SJCRH30 (cell line): Measurements from ENCODE around the gene DMKN. TPM values are rescaled to one million over a fixed set of nuclear protein-coding genes. Genes with fewer than 3 reads are reported as not detected.

Experiments used
- DNase-seq, 2 experiments: peaks; one replicate each; pipeline ENCODE4 v3.0.0-alpha.2; 2015 to 2020
- H3K27ac ChIP-seq: fragments of 250-450 bp; sonication (Bioruptor Pico); 2 replicates; pipeline ENCODE4 v1.5.1; 2020; ENCODE audit warnings: mild to moderate bottlenecking, moderate library complexity
- H3K27me3 ChIP-seq: fragments of 250-450 bp; sonication (Bioruptor Pico); 2 replicates; pipeline ENCODE4 v1.5.1; 2020; ENCODE audit warnings: mild to moderate bottlenecking, moderate library complexity
- H3K36me3 ChIP-seq: fragments of 250-450 bp; sonication (Bioruptor Pico); 2 replicates; pipeline ENCODE4 v1.5.1; 2020; ENCODE audit warnings: mild to moderate bottlenecking, moderate library complexity
- H3K4me1 ChIP-seq: fragments of 250-450 bp; sonication (Bioruptor Pico); 2 replicates; pipeline ENCODE4 v1.5.1; 2020; ENCODE audit warnings: mild to moderate bottlenecking, moderate library complexity
- H3K4me3 ChIP-seq: fragments of 250-450 bp; sonication (Bioruptor Pico); 2 replicates; pipeline ENCODE4 v1.5.1; 2020; ENCODE audit warnings: mild to moderate bottlenecking, moderate library complexity
- H3K9me3 ChIP-seq: fragments of 250-450 bp; sonication (Bioruptor Pico); replicated peaks from 2 replicates; pipeline ENCODE4 v1.5.1; 2020; ENCODE audit warnings: mild to moderate bottlenecking, moderate library complexity
- total RNA-seq: library from RNA; depleted of rRNA; stranded (reverse); fragments of >200 nt; shearing (Covaris generic); gene quantifications from 2 replicates; pipeline ENCODE4 v1.2.3, GENCODE V29; 2014; rRNA removed

The DMKN gene, protein sequence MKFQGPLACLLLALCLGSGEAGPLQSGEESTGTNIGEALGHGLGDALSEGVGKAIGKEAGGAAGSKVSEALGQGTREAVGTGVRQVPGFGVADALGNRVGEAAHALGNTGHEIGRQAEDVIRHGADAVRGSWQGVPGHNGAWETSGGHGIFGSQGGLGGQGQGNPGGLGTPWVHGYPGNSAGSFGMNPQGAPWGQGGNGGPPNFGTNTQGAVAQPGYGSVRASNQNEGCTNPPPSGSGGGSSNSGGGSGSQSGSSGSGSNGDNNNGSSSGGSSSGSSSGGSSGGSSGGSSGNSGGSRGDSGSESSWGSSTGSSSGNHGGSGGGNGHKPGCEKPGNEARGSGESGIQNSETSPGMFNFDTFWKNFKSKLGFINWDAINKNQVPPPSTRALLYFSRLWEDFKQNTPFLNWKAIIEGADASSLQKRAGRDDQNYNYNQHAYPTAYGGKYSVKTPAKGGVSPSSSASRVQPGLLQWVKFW
- total RNA-seq, result not detected in 2 replicates

DNA sequence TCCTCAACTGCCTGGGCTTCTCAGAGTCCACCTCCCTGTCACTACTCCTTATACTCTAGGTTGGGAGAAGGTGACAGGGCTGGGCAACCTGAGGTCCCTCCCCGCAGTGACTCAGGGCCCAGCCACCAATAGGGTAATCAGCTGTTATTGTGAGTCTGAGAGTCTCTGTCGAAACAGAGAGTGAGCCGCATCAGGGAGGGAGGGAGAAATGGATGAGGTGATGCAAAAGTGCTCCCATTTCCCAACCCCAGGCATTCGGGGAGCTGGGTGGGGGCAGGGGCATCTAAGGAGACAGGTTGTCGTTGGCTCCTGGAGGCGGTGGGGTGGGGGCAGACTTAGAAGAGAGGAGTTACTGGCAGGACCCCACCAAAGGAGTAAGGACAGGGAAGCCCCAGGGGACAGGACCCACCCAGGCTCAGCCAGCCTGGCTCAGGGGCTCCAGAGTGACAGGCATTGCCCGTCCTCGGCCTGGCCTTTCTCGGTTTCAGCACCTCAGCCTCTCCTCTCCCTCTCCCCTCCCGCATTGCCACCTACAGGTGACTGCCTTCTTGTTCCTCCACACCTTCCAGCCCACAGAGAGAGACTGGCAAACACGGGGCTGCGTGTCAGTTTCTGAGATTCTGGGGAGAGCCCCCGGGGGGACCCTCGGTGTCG is at the start of gene DMKN:
Gene DMKN (minus strand): TSS at position 22 of the 654 bp plus-strand sequence. CDS start 174 bp downstream, outside the sequence.
- H3K27me3 ChIP-seq, result peaks cover 50% of the 10 kb centered on the region
- H3K4me1 ChIP-seq, result no peaks in the 10 kb centered on the region
- no peaks in the 10 kb centered on the region for H3K9me3 ChIP-seq
- H3K4me3 ChIP-seq, result no peak within 1 kb of the TSS
- no peak within 1 kb of the TSS for H3K27ac ChIP-seq
- H3K36me3 ChIP-seq, result no peaks in the 10 kb centered on the region
- no peak for DNase-seq

DNA sequence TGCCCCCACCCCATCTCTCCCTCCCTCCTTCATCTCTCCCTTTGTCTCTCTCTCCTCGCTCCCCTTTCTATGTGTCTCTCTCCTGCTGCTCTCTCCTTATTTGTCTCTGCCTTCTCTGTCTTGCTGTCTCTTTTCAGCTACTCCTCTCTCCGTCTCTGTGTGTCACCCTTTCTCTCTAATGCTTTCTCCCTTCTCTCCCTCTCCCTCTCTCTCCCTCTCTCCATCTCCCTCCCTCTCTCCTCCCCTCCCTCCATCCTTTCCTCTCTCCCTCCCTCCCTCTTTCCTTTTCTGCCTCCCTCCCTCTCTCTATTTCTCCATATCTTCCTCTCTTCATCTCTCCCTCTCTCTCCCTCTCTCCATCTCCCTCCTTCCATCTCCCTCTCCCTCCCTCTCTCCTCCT is 49.3 kb upstream of the DMKN start:
- no peaks in the 10 kb centered on the region for H3K9me3 ChIP-seq
- H3K27ac ChIP-seq, result no peak overlapping the region
- DNase-seq, result no peak
- no peaks in the 10 kb centered on the region for H3K4me1 ChIP-seq
- 0 out of 2 replicates have a peak, but pooled peaks cover 1% of the 10 kb centered on the region for H3K27me3 ChIP-seq
- H3K4me3 ChIP-seq, result no peak overlapping the region
- H3K36me3 ChIP-seq, result no peaks in the 10 kb centered on the region

DNA sequence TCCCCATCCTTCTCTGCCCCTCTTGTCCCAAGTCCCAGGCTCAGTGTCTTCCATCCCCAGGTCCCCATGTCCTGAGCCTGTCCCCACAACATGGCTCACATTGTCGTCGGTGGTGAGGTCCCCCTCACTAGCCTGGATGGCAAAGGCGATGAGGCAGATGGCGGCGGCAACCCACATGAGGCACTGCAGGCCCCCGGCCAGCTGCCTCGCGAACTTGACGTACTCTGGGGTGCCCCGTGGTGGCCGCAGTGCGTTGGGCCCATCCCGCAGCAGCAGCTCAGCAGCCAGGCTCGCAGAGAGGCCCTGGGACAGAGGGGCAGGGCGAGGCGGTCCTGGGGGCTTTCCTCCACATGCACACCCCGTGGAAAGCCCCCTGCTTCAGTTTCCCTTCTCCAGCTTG is 48.9 kb upstream of the DMKN start:
- DNase-seq, result no peak
- Histone ChIP-seq H3K27ac (no peak overlapping the region), H3K4me3 (no peak overlapping the region), H3K4me1 (no peaks in the 10 kb centered on the region), H3K27me3 (no peaks in the 10 kb centered on the region), H3K36me3 (no peaks in the 10 kb centered on the region), H3K9me3 (no peaks in the 10 kb centered on the region)

DNA sequence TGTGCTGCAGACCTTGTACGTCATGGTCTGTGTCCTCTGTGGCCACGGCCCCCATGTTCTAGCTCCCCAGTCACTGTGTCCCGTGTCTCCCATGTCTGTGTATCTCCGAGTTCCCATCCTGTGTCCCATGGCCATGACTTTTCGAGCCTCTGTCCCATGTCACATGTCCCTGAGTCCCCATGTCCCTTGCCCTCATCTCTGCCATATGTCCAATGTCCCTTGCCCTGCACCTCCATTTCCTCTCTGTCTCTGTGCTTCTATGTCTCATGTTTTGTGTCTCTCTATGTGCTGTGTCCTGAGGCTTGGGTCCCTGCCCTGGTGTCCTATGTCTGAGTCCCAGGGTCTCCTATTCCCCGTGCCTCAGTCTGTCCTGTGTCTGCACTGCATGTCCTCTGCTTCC is 48.0 kb upstream of the DMKN start:
- H3K27me3 ChIP-seq, result no peaks in the 10 kb centered on the region
- DNase-seq, result no peak
- H3K27ac ChIP-seq, result no peak overlapping the region
- H3K4me1 ChIP-seq, result no peaks in the 10 kb centered on the region
- H3K4me3 ChIP-seq, result no peak overlapping the region
- no peaks in the 10 kb centered on the region for H3K9me3 ChIP-seq
- H3K36me3 ChIP-seq, result no peaks in the 10 kb centered on the region

DNA sequence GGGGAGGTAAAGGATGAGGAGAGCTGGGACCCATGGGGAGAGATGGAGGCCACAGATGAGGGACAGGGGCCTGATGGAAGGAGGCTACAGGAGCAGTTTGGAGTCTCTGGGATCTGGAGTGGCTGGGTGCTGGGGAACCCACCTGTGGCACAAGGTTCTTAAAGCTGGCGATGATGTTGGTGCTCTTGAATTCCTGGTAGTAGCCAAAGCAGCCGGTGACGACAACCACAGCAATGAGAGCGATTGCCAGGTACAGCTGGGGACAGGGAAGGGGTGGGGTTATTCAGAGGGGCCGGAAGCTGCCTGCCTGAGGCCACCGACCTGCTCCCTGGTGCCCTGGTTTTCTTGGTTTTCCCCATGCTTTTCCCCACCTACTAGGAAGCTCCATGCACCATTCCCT is 47.2 kb upstream of the DMKN start:
- Histone ChIP-seq H3K9me3 (no peaks in the 10 kb centered on the region), H3K27ac (no peak overlapping the region), H3K36me3 (no peaks in the 10 kb centered on the region), H3K27me3 (no peaks in the 10 kb centered on the region), H3K4me3 (no peak overlapping the region), H3K4me1 (no peaks in the 10 kb centered on the region)
- DNase-seq, result no peak

DNA sequence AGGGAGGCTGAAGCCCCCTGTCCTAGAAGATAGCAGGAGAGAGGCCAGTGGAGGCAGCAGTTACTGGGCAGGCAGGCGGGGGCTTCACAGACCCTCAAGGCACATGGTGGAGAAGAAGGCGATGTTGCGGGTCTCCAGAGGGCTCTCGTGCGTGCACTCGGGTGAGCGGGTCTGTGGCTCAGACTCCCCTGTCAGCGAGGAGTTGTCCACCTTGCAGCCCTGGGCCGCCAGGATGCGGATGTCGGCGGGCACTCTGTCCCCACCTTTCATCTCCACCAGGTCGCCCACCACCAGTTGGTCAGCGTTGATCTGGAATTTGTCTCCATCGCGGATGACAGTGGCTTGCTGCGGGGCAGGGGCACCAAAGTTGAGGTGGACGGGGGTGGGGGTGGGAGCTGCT is 46.8 kb upstream of the DMKN start:
- H3K27me3 ChIP-seq, result no peaks in the 10 kb centered on the region
- H3K36me3 ChIP-seq, result no peaks in the 10 kb centered on the region
- H3K4me1 ChIP-seq, result no peaks in the 10 kb centered on the region
- H3K9me3 ChIP-seq, result no peaks in the 10 kb centered on the region
- H3K27ac ChIP-seq, result no peak overlapping the region
- DNase-seq, result no peak
- no peak overlapping the region for H3K4me3 ChIP-seq

DNA sequence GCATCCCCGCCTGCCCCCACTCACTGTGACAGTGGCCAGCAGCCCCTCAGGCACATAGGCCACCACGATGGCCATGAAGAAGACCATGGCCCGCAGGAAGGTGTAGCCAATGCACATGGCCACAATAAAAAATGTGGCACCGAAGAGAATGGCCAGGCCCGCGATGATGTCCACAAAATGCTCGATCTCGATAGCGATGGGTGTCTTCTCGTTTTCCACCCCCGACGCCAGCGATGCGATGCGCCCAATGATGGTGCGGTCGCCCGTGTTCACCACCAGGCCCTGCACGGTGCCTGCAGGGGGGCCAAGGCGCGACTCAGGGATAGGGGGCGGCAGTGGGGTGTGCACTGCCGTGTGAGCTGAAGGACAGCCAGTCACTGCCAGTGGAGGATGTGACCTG is 46.3 kb upstream of the DMKN start:
- Histone ChIP-seq H3K36me3 (no peaks in the 10 kb centered on the region), H3K4me3 (no peak overlapping the region), H3K9me3 (no peaks in the 10 kb centered on the region), H3K27me3 (no peaks in the 10 kb centered on the region), H3K4me1 (no peaks in the 10 kb centered on the region), H3K27ac (no peak overlapping the region)
- no peak for DNase-seq

DNA sequence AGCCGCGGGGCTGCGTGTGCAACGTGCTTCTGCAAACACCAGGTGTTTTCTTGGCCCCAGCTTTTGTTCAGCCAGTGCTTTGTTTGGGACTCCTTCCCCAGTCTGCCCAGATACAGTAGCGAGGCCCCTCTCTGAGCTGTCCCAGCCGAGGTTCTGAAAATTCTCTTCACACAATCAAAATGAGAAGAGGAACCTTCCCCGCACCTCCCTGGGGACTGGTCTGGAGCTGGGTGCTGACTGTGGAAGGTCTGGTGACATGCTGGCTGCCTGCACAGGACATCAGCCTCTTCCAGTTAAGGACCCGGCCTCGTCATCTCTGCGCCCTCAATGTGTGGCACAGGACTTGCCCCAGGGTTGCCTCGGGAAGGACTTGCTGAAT is 45.8 kb upstream of the DMKN start:
- Histone ChIP-seq H3K4me1 (no peaks in the 10 kb centered on the region), H3K27ac (no peak overlapping the region), H3K9me3 (no peaks in the 10 kb centered on the region), H3K4me3 (no peak overlapping the region), H3K27me3 (no peaks in the 10 kb centered on the region), H3K36me3 (no peaks in the 10 kb centered on the region)
- DNase-seq, result no peak

DNA sequence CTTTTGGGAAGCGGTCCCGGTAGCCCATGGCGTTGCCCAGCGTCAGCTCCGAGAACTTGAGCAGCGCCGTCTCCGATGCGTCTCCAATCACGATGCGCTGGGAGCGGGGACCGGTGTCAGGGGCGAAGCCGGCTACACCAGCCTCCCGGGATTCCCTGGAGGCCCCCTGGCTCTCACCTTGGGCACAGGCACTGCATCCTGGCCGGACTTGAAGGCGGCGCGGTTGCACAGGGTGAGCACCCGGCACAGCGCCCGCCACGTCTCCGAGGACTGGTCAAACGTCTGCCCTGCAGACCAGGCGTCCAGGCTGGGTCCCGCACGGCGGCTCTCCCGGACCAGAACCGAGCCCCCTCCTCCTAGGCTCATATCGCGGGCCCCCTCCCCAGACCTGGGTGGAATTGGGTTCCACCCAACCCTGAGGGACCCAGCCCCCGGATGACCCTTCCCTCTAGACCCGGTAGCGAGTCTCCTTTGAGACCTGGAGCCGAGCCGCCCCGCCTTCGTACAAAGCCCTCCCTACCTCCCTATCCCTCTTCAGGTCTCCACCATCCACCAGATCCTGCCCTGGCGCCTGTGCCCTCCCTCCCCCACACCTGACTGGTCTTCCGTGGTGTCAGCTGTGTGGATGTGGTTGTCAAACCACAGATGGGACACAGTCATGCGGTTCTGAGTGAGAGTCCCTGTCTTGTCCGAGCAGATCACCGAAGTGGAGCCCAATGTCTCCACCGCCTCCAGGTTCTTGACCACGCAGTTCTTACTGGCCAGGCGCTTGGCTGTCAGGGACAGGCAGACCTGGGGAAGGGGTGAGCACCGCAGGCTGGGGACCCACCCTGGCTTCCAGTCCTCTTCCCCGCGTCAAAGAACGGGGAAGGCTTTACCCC is 45.2 kb upstream of the DMKN start:
- Histone ChIP-seq H3K27ac (no peak overlapping the region), H3K4me1 (no peaks in the 10 kb centered on the region), H3K4me3 (no peak overlapping the region), H3K9me3 (no peaks in the 10 kb centered on the region), H3K27me3 (no peaks in the 10 kb centered on the region), H3K36me3 (no peaks in the 10 kb centered on the region)
- DNase-seq, result no peak

DNA sequence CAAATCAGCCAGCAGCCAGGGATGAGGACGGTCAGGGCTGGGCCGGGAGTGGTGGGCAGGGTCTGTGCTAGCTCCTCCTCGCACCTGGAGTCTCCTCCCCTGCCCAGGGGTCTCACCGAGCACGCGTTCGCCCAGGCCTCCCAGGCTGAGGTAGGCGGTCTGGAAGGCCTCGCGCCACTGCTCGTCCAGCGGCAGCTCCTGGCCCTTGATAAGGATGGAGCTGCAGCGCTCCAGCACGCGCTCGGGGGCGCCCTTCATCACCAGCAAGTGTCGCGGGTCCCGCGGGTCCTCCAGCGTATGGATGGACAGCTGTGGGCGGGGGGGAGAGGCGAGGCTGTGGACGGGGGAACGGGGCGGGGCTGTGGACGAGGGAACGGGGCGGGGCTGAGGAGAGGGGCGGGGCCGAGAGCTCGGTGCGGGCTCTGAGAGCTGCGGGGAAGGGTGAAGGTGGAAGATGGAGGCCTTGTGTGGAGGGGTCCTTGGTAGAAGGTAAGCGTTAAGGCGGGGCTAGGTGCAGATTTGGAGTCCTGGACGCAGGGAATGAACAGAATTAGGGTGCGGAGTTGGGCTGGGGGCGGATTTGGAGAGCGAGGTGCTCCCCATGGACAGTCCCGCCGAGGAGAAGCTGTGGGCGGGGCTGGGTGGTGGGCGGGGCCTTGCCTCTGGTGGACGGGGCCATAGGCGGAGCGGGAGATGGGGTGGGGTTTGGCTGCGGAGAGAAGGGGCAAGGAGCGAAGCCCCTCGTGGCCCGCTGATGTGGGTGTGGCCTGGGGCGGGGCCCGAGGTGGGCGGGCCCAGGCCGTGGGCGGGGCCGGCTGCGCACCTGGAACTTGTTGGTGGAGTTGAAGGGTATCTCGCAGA is 44.3 kb upstream of the DMKN start:
- Histone ChIP-seq H3K27me3 (no peaks in the 10 kb centered on the region), H3K9me3 (no peaks in the 10 kb centered on the region), H3K4me3 (no peak overlapping the region), H3K4me1 (no peaks in the 10 kb centered on the region), H3K27ac (no peak overlapping the region), H3K36me3 (no peaks in the 10 kb centered on the region)
- peak; percentile 76 to 79 for DNase-seq

DNA sequence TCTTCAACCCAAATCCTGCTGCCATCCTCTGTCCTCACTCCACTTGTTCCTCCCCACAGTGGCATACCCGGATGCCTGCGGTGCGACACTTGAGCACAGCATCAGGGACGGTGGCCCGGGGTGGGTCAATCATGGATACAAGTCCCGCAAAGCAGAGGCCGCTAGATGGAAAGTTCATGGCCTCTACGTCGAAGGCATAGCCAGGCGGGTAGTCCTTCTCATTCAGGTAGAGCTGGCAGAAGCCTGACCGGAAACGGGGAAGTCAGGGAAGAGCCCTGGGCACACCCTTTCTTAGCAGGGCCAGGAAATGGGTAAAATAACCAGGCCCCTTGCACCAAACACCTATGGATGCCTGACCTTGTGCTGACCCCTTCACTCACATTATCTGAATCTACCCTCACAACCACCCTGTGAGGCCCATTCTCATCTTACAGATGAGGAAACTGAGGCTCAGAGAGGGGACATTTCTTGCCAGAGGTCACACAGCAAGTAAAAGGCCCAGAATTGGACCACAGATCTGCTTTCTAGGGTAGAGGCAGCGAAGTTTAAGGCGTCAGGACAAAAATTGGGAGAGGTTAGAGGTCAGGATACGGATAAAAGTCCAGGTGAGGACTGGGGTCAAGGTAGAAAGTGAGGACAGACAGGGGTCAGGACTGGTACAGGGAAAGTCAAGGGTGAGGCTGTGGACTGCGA is 43.5 kb upstream of the DMKN start:
- no peaks in the 10 kb centered on the region for H3K36me3 ChIP-seq
- H3K4me3 ChIP-seq, result no peak overlapping the region
- no peaks in the 10 kb centered on the region for H3K9me3 ChIP-seq
- no peak overlapping the region for H3K27ac ChIP-seq
- no peaks in the 10 kb centered on the region for H3K27me3 ChIP-seq
- no peaks in the 10 kb centered on the region for H3K4me1 ChIP-seq
- no peak for DNase-seq

DNA sequence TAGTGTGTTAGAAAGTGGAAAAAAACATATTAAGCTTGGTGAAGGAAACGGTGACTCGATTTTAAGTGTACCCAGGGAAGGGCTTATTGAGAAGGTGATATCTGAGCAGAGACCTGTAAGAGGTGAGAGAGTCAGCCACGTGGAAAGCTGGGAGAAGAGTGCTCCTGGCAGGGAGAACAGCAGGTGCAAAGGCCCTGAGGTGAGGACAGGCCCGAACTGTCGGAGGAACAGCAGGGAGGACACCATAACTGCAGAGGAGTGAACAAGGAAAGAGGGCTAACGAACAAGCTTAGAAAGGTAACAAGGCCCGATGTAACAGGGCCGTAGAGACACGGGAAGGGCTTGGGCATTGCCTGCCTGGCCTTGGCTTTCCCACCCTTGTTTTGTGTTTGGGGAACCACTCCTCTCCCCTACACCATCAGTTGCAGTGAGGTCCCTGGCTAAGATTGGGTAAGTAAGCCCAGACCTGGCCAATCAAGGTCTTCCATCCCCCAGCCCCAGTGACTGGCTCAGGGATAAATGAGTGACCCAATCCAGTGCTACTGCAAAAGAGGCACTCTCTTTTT is 42.7 kb upstream of the DMKN start:
- Histone ChIP-seq H3K4me3 (no peak overlapping the region), H3K9me3 (no peaks in the 10 kb centered on the region), H3K27me3 (no peaks in the 10 kb centered on the region), H3K4me1 (no peaks in the 10 kb centered on the region), H3K36me3 (no peaks in the 10 kb centered on the region), H3K27ac (no peak overlapping the region)
- no peak for DNase-seq

DNA sequence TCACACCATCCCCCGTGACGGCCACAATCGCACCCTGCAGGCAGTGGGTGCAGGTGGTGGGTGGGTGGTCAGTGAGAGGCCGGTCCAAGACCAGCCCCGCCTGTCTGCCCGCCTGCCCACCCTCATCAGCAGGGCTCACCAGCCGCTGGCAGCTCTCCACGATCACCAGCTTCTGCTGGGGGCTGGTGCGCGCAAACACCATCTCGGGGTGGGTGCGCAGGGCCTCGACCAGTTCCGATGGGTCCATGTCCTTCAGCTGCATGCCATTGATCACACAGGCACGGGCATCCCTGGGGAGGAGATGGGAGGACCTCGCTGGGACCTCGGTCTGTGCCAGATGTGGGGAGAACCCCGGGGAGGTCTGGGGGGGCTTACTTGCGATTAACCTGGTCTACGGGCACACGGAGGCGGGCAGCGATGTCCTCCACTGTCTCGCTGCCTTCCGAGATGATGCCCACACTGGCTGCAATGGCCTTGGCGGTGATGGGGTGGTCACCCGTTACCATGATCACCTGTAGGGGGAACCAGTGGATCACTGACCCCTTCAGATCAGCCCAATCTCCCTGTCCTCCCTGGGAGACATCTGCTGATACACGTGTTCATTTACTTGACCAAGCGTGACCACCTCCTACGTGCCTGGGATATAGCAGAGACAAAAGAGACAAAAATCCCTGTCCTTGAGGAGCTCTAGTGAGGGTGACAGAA is 42.0 kb upstream of the DMKN start:
- H3K4me3 ChIP-seq, result no peak overlapping the region
- H3K9me3 ChIP-seq, result no peaks in the 10 kb centered on the region
- no peaks in the 10 kb centered on the region for H3K36me3 ChIP-seq
- no peak overlapping the region for H3K27ac ChIP-seq
- DNase-seq, result peak; percentile 73 to 79
- H3K27me3 ChIP-seq, result no peaks in the 10 kb centered on the region
- H3K4me1 ChIP-seq, result no peaks in the 10 kb centered on the region
